ENCODE results near the gene TANC2.

The TANC2 gene

GRCh38 chr17:62937606-62938005, 28.4 kb upstream of the TANC2 start:
- TF ChIP-seq GATA2 (IDR thresholded peaks at IDR 0.05; ENCODE audit: low read depth, low read length) (no peak), GATA3 (IDR thresholded peaks at IDR 0.05; ENCODE audit: low read depth, low read length) (no peak)

GRCh38 chr17:62941358-62941991, 24.6 kb upstream of the TANC2 start:
- TF ChIP-seq GATA2 (IDR thresholded peaks at IDR 0.05; ENCODE audit: low read depth, low read length) (no peak), GATA3 (IDR thresholded peaks at IDR 0.05; ENCODE audit: low read depth, low read length) (no peak)

GRCh38 chr17:62948370-62948769, 17.7 kb upstream of the TANC2 start:
- no peak for TF ChIP-seq GATA2 (IDR thresholded peaks at IDR 0.05; ENCODE audit: low read depth, low read length)
- TF ChIP-seq GATA3 (IDR thresholded peaks at IDR 0.05; ENCODE audit: low read depth, low read length): no peak

GRCh38 chr17:62949036-62949435, 17.0 kb upstream of the TANC2 start:
- TF ChIP-seq GATA3 (IDR thresholded peaks at IDR 0.05; ENCODE audit: low read depth, low read length) (no peak), GATA2 (IDR thresholded peaks at IDR 0.05; ENCODE audit: low read depth, low read length) (no peak)

GRCh38 chr17:62950067-62950466, 16.0 kb upstream of the TANC2 start:
- no peak for TF ChIP-seq GATA3 (IDR thresholded peaks at IDR 0.05; ENCODE audit: low read depth, low read length)
- TF ChIP-seq GATA2 (IDR thresholded peaks at IDR 0.05; ENCODE audit: low read depth, low read length): no peak

- TF ChIP-seq GATA2 (IDR thresholded peaks at IDR 0.05; ENCODE audit: low read depth, low read length) (no peak), GATA3 (IDR thresholded peaks at IDR 0.05; ENCODE audit: low read depth, low read length) (no peak)
These were observed 10.1 kb upstream of the TANC2 start for GRCh38 chr17:62955841-62956352.

GRCh38 chr17:62963296-62963695, 2.7 kb upstream of the TANC2 start:
- TF ChIP-seq GATA2 (IDR thresholded peaks at IDR 0.05; ENCODE audit: low read depth, low read length) (peak; percentile 44; the same call in 1 of the 2 replicates), GATA3 (IDR thresholded peaks at IDR 0.05; ENCODE audit: low read depth, low read length) (no peak)

DNA sequence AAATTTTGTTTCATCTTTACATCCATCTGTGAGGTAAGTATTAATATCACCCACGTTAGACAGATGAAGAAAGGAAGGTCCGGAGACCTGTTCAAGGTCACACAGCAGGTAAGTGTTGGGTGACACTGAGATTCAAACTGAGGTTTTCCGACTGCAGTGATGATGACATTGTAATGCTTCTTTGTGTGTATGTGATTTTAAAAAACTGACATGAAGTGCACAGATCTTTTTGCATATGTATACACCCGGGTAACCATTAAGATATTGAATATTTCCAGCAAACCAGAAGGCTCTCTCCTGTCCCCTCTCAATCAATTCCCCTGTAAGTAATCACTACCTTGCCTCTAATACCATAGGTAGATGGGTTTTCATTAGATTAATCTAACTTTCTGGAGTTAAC, 1.5 kb upstream of the TANC2 start:
- TF ChIP-seq GATA2 (IDR thresholded peaks at IDR 0.05; ENCODE audit: low read depth, low read length): no peak
- TF ChIP-seq GATA3 (IDR thresholded peaks at IDR 0.05; ENCODE audit: low read depth, low read length): no peak

DNA sequence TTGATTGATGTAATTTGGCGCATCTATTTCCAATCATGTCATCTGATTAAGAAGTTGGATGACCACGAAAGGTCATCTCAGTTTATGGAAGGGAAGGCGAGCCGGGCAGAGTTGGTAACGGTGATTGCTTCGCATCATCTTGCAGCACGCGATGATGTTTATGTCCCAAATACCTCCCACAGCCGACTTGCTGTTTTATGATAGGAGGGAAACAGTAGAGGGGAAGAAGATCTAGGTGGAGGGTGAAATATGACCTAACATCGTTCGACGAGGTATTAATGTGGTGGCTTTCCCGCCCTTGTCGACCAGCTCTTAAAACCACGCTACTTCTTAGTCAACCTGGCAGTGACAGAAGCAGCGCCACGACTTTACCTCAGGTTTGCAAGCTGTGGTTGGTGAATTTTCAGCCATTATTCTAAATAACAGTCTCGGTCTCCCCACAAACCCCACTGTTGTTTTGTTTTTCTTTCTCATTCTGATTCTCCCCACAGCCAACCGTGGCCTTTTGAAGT, 805 bp upstream of the TANC2 start:
- TF ChIP-seq GATA2 (IDR thresholded peaks at IDR 0.05; ENCODE audit: low read depth, low read length): no peak
- TF ChIP-seq GATA3 (IDR thresholded peaks at IDR 0.05; ENCODE audit: low read depth, low read length): no peak

GRCh38 chr17:62966426-62967204, 580 bp downstream of the TANC2 start:
- TF ChIP-seq GATA2 (IDR thresholded peaks at IDR 0.05; ENCODE audit: low read depth, low read length) (no peak), GATA3 (IDR thresholded peaks at IDR 0.05; ENCODE audit: low read depth, low read length) (no peak)

DNA sequence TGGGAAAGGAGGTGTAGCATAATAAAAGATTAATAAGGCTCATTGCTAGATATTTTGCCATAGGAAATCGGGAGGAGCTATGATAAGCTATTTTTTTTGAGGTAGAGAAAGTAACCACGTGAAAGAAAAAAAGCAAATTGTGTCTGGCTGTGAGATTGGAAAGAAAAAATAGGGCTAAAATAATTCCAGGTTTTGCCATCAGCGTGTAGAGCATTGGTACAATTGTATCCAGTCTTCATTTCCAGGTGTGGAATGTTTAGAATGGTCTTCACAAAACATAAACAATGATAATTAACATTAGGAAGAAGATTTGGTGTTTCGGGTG, 1.1 kb downstream of the TANC2 start:
- TF ChIP-seq GATA2 (IDR thresholded peaks at IDR 0.05; ENCODE audit: low read depth, low read length) (no peak), GATA3 (IDR thresholded peaks at IDR 0.05; ENCODE audit: low read depth, low read length) (no peak)

- TF ChIP-seq GATA3 (IDR thresholded peaks at IDR 0.05; ENCODE audit: low read depth, low read length) (0 out of 2 replicates have a peak, but pooled peaks have one; percentile 18), GATA2 (IDR thresholded peaks at IDR 0.05; ENCODE audit: low read depth, low read length) (peak; percentile 61; the same call in 1 of the 2 replicates)
These were observed 2.4 kb downstream of the TANC2 start for GRCh38 chr17:62968445-62968923.

- no peak for TF ChIP-seq GATA2 (IDR thresholded peaks at IDR 0.05; ENCODE audit: low read depth, low read length)
- no peak for TF ChIP-seq GATA3 (IDR thresholded peaks at IDR 0.05; ENCODE audit: low read depth, low read length)
These were observed 4.6 kb downstream of the TANC2 start for GRCh38 chr17:62970610-62971009.

DNA sequence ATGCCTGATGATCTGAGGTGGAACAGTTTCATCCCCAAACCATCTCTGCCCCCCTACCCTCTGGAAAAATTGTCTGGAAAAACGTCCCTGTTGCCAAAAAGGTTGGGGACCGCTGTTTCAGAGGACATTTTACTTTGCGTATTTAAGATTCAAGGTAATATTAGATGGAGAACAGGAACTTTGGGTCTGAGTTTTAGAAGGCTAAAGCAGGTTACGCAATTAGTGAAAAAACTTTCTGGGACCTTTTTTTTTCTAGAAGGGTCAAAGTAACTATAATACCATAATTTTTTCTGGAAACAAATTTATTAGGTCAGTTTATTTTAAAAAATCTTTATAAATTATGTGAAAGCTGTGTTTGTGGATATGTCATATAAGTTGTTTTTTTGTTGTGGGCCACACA, 5.8 kb downstream of the TANC2 start:
- TF ChIP-seq GATA3 (IDR thresholded peaks at IDR 0.05; ENCODE audit: low read depth, low read length): no peak
- no peak for TF ChIP-seq GATA2 (IDR thresholded peaks at IDR 0.05; ENCODE audit: low read depth, low read length)

GRCh38 chr17:62974788-62975187, 8.8 kb downstream of the TANC2 start:
- no peak for TF ChIP-seq GATA3 (IDR thresholded peaks at IDR 0.05; ENCODE audit: low read depth, low read length)
- no peak for TF ChIP-seq GATA2 (IDR thresholded peaks at IDR 0.05; ENCODE audit: low read depth, low read length)
